Psoas muscle (tissue), 8 donors: ENCODE results near the gene TMEM181. TPM values are rescaled to one million over a fixed set of nuclear protein-coding genes. Genes with fewer than 3 reads are reported as not detected.

Experiments
- ATAC-seq, 4 donors: fragments of 200-7000 bp; cut with Tn5 transposase; one replicate each; pipeline ENCODE4 v1.9.1; 2020; ENCODE audit warnings: moderate library complexity in 3 of 4, mild to moderate bottlenecking in 2 of 4
- DNase-seq, 2 donors: peaks; one replicate each; pipeline ENCODE4 v3.0.0-alpha.2; 2020
- H3K27ac ChIP-seq: fragments of 200-600 bp; one replicate; pipeline ENCODE4 v1.8.0; 2022
- H3K27me3 ChIP-seq, 3 donors: fragments of 200-600 bp in 1 of 3; one replicate each; pipeline versions ENCODE4 v1.6.1 to v1.8.0; 2013 to 2022; ENCODE audit warnings: low read length in 2 of 3, mild to moderate bottlenecking in 2 of 3, moderate library complexity in 1 of 3; ENCODE audit not compliant: insufficient read depth in 3 of 3
- H3K36me3 ChIP-seq, 2 donors: fragments of 200-600 bp in 1 of 2; one replicate each; pipeline versions ENCODE4 v1.6.1 to v1.8.0; 2013 to 2022; ENCODE audit warnings: low read depth in 1 of 2, mild to moderate bottlenecking in 1 of 2, moderate library complexity in 1 of 2; ENCODE audit not compliant: insufficient read depth in 1 of 2
- H3K4me1 ChIP-seq: fragments of 200-600 bp; one replicate; pipeline ENCODE4 v1.8.0; 2022
- H3K4me3 ChIP-seq: fragments of 200-600 bp; one replicate; pipeline ENCODE4 v1.8.0; 2022; ENCODE audit warnings: mild to moderate bottlenecking
- H3K9me3 ChIP-seq: fragments of 200-600 bp; one replicate; pipeline ENCODE4 v1.8.0; 2022
- WGBS, 3 donors: extraction: QIAGEN DNeasy Blood & Tissue Kit; methylation state at CpG; one replicate each; pipeline versions ENCODE4 v1.1.6 to v1.1.7; 2013; 5-methylcytosine and 5-hydroxymethylcytosine counted together
- intact Hi-C, 2 donors: fragments of 100-400 bp; cut with DNase I; formaldehyde crosslinking; loops; one replicate each; pipeline versions ENCODE4 v1.11.0 to v1.14.2; 2022
- polyA plus RNA-seq, 3 donors: library from polyadenylated mRNA; stranded (reverse); fragments of 200-250 nt; gene quantifications; one replicate each; pipeline ENCODE4 v1.2.3, GENCODE V29; 2013
- total RNA-seq, 4 donors: library from RNA; stranded (reverse); fragmentation: NEBNext Ultra II Directional in 2 of 4; extraction: Animal tissue kit (Norgen Biotek cat#: 25700) in 2 of 4; gene quantifications; one replicate each; pipeline versions ENCODE4 v1.2.1 to v1.2.4, GENCODE V29; 2021 to 2023
- TF ChIP-seq, protein P1 (sequence below): fragments of 200-600 bp; IDR thresholded peaks from one replicate; pipeline ENCODE4 v1.8.0; 2022; ENCODE audit warnings: antibody characterized with exemption
- donor health status: healthy with polysubstance abuse.
- donor health status: DM: no; HTN: no; CAD: no; lungs with moderate emphysema.
- donor health status: Bipolar disorder and iron deficiency.
- donor health status: healthy.
- donor health status: DM: yes; HTN: yes; CAD: no.
- donor health status: DM: no; HTN: no; CAD: no.
- donor health status: DM: no; HTN: no; CAD: no.
- donor health status: DM: yes; HTN: yes; CAD: no.

Gene TMEM181
- total and polyA plus RNA-seq, 7 donors: 6.8 to 16.2 (median 12.2) TPM

DNA sequence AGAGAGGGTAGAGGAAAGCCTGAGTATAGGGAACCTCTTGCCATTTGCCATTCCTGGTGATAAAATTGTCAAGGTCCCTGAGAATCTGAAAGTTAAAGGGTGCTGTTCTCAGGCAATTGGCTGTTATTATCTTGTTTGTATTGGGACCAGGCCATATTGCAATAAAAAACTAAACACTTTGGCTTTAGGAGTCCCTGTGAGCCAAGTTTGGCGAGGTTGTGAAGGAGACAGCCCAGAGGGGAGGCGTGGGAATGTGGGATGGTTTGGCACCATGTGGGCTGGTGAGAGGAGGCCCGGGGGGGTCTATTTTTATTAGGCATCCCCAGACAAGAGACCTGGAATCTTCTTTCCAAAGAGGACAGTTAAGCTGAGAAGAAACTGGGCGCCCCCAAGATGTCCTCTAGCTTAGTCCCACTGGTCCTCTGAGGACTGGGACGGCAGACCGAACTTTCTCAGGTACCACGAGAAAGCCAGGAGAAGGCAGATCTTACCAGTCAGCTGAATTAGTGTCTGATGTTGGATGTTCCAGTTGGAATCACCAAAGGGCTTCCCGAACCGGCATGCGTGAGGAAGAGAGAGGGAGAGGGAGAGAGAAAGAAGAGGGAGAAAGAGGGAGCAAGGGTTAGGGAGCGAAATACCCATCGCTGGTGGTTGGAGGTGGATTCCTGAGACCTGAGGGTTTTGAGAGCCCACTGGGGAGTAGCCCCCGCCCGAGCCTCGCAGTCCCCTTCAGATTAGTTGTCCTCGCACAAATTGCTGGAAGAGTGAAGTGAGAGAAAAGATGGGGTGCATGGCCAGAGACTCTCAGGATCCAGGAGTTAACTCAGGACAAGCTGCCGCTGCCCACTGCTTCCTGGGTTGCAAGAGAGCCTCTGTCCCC, 60.3 kb downstream of the TMEM181 start:
- no peaks in the 10 kb centered on the region for H3K4me1 ChIP-seq
- H3K36me3 ChIP-seq: peaks cover 0 to 38% of the 10 kb centered on the region in 2 donors
- ATAC-seq (no peak), DNase-seq (no peak)
- WGBS, 3 donors: 95 to 96% (median 95%) methylated on average over 17 of the region's 17 CpGs
- intact Hi-C loops: loop anchor here in 1 of 2 donors (10.0 kb wide), 1 partner anchor 495 kb away; no protein-coding TSS in a partner anchor
- no peak overlapping the region for H3K27ac ChIP-seq
- TF ChIP-seq, protein P1, sequence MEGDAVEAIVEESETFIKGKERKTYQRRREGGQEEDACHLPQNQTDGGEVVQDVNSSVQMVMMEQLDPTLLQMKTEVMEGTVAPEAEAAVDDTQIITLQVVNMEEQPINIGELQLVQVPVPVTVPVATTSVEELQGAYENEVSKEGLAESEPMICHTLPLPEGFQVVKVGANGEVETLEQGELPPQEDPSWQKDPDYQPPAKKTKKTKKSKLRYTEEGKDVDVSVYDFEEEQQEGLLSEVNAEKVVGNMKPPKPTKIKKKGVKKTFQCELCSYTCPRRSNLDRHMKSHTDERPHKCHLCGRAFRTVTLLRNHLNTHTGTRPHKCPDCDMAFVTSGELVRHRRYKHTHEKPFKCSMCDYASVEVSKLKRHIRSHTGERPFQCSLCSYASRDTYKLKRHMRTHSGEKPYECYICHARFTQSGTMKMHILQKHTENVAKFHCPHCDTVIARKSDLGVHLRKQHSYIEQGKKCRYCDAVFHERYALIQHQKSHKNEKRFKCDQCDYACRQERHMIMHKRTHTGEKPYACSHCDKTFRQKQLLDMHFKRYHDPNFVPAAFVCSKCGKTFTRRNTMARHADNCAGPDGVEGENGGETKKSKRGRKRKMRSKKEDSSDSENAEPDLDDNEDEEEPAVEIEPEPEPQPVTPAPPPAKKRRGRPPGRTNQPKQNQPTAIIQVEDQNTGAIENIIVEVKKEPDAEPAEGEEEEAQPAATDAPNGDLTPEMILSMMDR: no peak
- no peak overlapping the region for H3K4me3 ChIP-seq
- H3K9me3 ChIP-seq: no peaks in the 10 kb centered on the region
- H3K27me3 ChIP-seq: no peaks in the 10 kb centered on the region

DNA sequence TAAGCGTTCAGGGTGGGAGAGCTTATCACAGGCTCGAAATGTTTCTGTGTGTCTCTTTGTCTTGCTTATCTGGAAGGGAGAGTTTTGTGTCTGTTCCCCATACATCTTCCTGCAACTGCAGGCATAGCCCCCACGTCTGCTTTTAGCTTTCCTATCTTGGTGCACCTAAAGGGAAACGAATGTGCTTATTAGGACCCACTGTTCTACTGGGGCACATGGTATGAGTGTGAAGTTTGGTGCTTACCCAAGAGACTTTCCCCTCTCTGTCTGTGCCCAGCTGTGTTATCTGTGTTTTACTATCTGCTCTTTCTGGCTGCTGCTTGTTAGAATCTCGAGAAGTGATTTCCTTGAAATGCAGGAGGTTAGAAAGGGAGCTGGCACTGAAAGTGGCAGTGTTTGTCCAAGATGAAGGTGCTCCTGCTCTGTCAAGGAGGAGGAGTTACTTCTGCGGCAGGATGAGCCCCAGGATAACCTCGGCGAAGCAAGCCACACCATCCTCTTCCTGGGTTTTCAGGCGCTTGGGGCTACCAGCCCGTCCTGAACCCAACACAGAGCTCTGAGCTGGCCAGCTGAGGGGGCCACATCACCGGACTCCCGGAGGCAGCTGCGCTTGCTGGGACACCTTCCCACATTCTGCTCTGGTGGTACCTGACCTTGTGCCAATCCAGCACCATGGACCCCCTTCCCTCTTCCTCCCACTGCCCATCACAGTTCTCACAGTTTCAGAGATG, 61.2 kb downstream of the TMEM181 start:
- Histone ChIP-seq H3K36me3 (peaks cover 0 to 48% of the 10 kb centered on the region in 2 donors), H3K4me1 (no peaks in the 10 kb centered on the region), H3K27ac (no peak overlapping the region), H3K9me3 (no peaks in the 10 kb centered on the region), H3K27me3 (no peaks in the 10 kb centered on the region), H3K4me3 (no peak overlapping the region)
- 92 to 94% (median 93%) methylated on average over 13 of the region's 13 CpGs for WGBS, 3 donors
- TF ChIP-seq, protein P1: no peak
- no peak for ATAC-seq
- no peak for DNase-seq
- intact Hi-C loops: loop anchor here in 1 of 2 donors (10.0 kb wide), 1 partner anchor 494 kb away; no protein-coding TSS in a partner anchor

DNA sequence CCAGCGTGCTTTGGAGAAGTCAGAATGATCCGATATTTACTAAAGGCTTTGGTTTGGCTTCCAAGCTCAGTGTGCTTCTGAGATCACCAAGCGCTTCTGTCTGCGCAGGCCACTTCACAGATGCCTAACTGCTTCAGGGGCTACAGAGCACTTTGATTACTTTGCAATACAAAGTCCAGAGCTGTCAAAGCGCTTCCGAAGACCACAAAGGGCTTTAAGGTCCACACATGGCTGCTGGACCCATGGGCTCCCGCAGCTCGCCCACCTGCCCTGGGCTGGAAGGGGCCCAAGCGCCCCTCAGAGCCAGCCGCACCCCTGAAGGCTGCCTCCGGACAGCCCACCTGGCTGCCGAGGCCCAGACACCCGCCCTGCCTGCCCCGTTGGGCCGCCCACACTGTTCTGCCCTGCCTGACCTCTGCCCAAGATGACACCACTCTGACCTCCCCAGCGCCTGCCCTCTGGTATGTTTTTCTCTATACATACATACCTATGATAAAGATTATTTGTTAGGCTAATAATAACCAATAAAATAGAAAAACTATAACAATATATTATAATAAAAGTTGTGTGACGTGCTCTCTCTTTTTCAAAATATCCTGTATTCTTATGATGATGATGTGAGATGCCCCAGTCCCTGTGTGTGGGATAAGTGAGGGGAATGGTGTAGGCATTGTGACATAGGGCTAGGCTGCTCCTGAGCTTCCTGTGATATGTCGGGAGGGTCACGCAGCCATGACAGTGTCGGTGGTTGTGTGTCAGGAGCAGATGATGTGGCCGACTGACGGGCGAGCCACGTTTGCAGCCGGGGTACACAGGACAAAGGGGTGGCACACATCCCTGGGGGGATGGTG, 62.0 kb downstream of the TMEM181 start:
- no peak for DNase-seq
- H3K4me3 ChIP-seq: no peak overlapping the region
- ATAC-seq: no peak
- WGBS, 3 donors: 93 to 94% (median 94%) methylated on average over 23 to 25 of the region's 25 CpGs
- H3K4me1 ChIP-seq: no peaks in the 10 kb centered on the region
- TF ChIP-seq, protein P1: no peak
- H3K36me3 ChIP-seq: peaks cover 0 to 53% of the 10 kb centered on the region in 2 donors
- H3K27me3 ChIP-seq: no peaks in the 10 kb centered on the region
- intact Hi-C loops: loop anchor here in 1 of 2 donors (10.0 kb wide), 1 partner anchor 493 kb away; no protein-coding TSS in a partner anchor
- H3K9me3 ChIP-seq: no peaks in the 10 kb centered on the region
- H3K27ac ChIP-seq: no peak overlapping the region

DNA sequence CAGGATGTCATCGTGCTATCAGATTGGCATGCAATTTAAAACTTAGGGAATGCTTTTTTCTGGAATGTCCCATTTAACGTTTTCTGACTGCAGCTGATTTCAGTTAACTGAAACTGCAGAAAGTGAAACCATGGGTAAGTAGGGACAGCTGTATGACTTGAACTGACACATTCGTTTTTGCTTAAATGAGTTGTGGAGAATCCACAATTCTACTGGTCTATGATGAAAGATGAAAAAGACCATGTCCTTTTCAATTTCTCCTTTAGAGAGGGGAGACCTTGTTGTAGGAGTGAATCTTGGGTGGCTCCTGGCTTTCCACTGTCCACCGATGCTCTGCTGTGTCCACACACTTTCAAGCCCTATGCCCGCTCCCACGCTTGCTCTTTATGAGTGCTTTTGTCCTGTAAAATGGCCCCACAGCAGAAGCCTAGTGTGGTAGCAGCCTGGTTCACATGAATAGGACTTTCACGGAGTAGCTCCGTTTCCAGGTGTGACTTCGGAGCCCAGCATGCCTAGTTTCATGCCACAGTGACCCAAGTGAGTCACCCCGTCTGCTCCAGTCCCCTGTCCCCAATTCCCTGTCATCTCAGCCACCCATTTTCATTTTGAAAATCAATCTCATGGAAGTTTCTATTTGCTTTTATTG, 62.8 kb downstream of the TMEM181 start:
- intact Hi-C loops: loop anchor here in 1 of 2 donors (10.0 kb wide), 1 partner anchor 492 kb away; no protein-coding TSS in a partner anchor

More for the DNA sequence above, 62.8 kb downstream of the TMEM181 start:
- H3K4me3 ChIP-seq: no peak overlapping the region
- H3K27me3 ChIP-seq: no peaks in the 10 kb centered on the region
- no peak for DNase-seq
- no peaks in the 10 kb centered on the region for H3K4me1 ChIP-seq
- no peak overlapping the region for H3K27ac ChIP-seq
- TF ChIP-seq, protein P1: no peak
- WGBS, 3 donors: 81 to 87% (median 85%) methylated on average over 10 of the region's 10 CpGs
- peaks cover 0 to 53% of the 10 kb centered on the region in 2 donors for H3K36me3 ChIP-seq
- no peak for ATAC-seq
- H3K9me3 ChIP-seq: no peaks in the 10 kb centered on the region
